K562 (cell line): ENCODE results near the gene FA2H. TPM values are rescaled to one million over a fixed set of nuclear protein-coding genes. Genes with fewer than 3 reads are reported as not detected.

ENCODE experiments used
- ATAC-seq: fragments of 200-7000 bp; cut with Tn5 transposase; 3 replicates; pipeline ENCODE4 v1.9.1; 2020; ENCODE audit warnings: moderate library complexity
- BruUV-seq: library from RNA; stranded (reverse); fragments of 400-500 nt; replicated peaks from 2 replicates; lab custom pipeline; 2021; lab: Mats Ljungman, UMichigan
- CTCF ChIA-PET: fragments of 300-600 bp; formaldehyde crosslinking; extraction: SDS; loops from one replicate; lab custom pipeline; 2021; ENCODE audit warnings: low intra/inter-chr PET ratio; lab: Yijun Ruan, JAX
- POLR2A ChIA-PET: fragments of 300-600, 350-650 bp; sonication (Branson Sonifier 250); formaldehyde crosslinking; extraction: SDS; loops from one replicate; lab custom pipeline; 2021; ENCODE audit warnings: antibody characterized with exemption, inconsistent platforms; lab: Yijun Ruan, JAX
- DNase-seq, 4 experiments: peaks; one replicate each; pipeline versions ENCODE4 v3.0.0 to v3.0.0-alpha.2; 2011 to 2018; ENCODE audit warnings: low spot score in 3 of 4, mixed read lengths in 3 of 4; ENCODE audit errors: extremely low read depth in 1 of 4
- FAIRE-seq: peaks from 2 replicates; lab custom pipeline; 2011; peaks lifted over from hg19 to GRCh38; lab: Jason Lieb, UNC
- H2AFZ ChIP-seq: 2 replicates; pipeline ENCODE4 v1.6.0; 2011; ENCODE audit warnings: low read depth, low read length, control low read depth, inconsistent platforms
- H3K27ac ChIP-seq: fragments of 200-600 bp; 3 replicates; pipeline ENCODE4 v1.8.0; 2011; ENCODE audit warnings: low read depth, mild to moderate bottlenecking, control low read depth, inconsistent platforms, low read length, moderate library complexity, mixed read lengths; ENCODE audit errors: extremely low read depth
- H3K27me3 ChIP-seq, 2 experiments: fragments of 300-600 bp in 1 of 2; 2 replicates in 1 of 2; 3 replicates in 1 of 2; pipeline versions ENCODE4 v1.6.0 to v1.8.0; 2011; ENCODE audit warnings: inconsistent platforms in 2 of 2, low read length in 2 of 2, mild to moderate bottlenecking in 1 of 2, mixed read lengths in 1 of 2, moderate library complexity in 1 of 2; ENCODE audit not compliant: control insufficient read depth in 2 of 2, insufficient read depth in 2 of 2
- H3K36me3 ChIP-seq: fragments of 300-600 bp; 3 replicates; pipeline ENCODE4 v1.8.0; 2011; ENCODE audit warnings: mild to moderate bottlenecking, low read length, inconsistent platforms; ENCODE audit not compliant: control insufficient read depth, insufficient read depth
- H3K4me1 ChIP-seq, 2 experiments: fragments of 200-600 bp in 1 of 2; replicated peaks in 1 of 2; 2 replicates in 1 of 2; 3 replicates in 1 of 2; pipeline versions ENCODE4 v1.5.1 to v1.8.0; 2011; ENCODE audit warnings: inconsistent platforms in 2 of 2, low read length in 2 of 2, mild to moderate bottlenecking in 1 of 2, mixed read lengths in 1 of 2, moderate library complexity in 1 of 2; ENCODE audit not compliant: control insufficient read depth in 2 of 2, insufficient read depth in 2 of 2
- H3K4me2 ChIP-seq: 2 replicates; pipeline ENCODE4 v1.6.1; 2011; ENCODE audit warnings: low read length, control low read depth, inconsistent platforms, mixed read lengths; ENCODE audit not compliant: insufficient read depth
- H3K4me3 ChIP-seq: fragments of 200-600 bp; sonication (generic), shearing (Covaris generic); 2 replicates; pipeline ENCODE4 v1.5.1; 2016; ENCODE audit warnings: control low read depth, inconsistent platforms
- H3K79me2 ChIP-seq: fragments of 200-600 bp; 3 replicates; pipeline ENCODE4 v1.8.0; 2011; ENCODE audit warnings: low read length, inconsistent platforms; ENCODE audit not compliant: control insufficient read depth, insufficient read depth
- H3K9ac ChIP-seq, 2 experiments: 2 replicates each; pipeline versions ENCODE4 v1.6.0 to v1.6.1; 2011; ENCODE audit warnings: low read depth in 2 of 2, low read length in 2 of 2, control low read depth in 1 of 2, inconsistent platforms in 1 of 2, mild to moderate bottlenecking in 1 of 2, mixed read lengths in 1 of 2; ENCODE audit not compliant: insufficient read depth in 1 of 2
- H3K9me1 ChIP-seq: one replicate; pipeline ENCODE4 v1.6.0; 2011; ENCODE audit warnings: inconsistent platforms, mild to moderate bottlenecking, low read length, moderate library complexity; ENCODE audit not compliant: control insufficient read depth, insufficient read depth
- H3K9me3 ChIP-seq: replicated peaks from 2 replicates; pipeline ENCODE4 v1.5.1; 2011; ENCODE audit warnings: low read depth, low read length, inconsistent platforms; ENCODE audit not compliant: control insufficient read depth, insufficient read depth
- H4K20me1 ChIP-seq: replicated peaks from 2 replicates; pipeline ENCODE4 v1.6.1; 2011; ENCODE audit warnings: low read length, inconsistent platforms, mixed read lengths; ENCODE audit not compliant: control insufficient read depth, insufficient read depth
- CXXC5 ChIP-seq: fragments of 250-450 bp; sonication (Bioruptor Pico); IDR thresholded peaks from 2 replicates; pipeline ENCODE4 v1.8.0; 2022; ENCODE audit warnings: inconsistent platforms, mild to moderate bottlenecking, moderate library complexity
- EHMT2 ChIP-seq: fragments of 450-650 bp; IDR thresholded peaks from 2 replicates; pipeline ENCODE4 v1.6.1; 2018; ENCODE audit warnings: antibody characterized with exemption
- ETV5 ChIP-seq: sonication (generic); formaldehyde crosslinking; IDR thresholded peaks from 2 replicates; pipeline ENCODE4 v1.4.0; 2020; ENCODE audit warnings: low read depth, mild to moderate bottlenecking, missing genetic modification reagents
- FOSL1 ChIP-seq: fragments of 200-800 bp; sonication (Bioruptor generic); conservative IDR thresholded peaks from 2 replicates; pipeline ENCODE4 v1.6.1; 2016; ENCODE audit warnings: missing genetic modification characterization, missing compliant biosample characterization
- GATAD2B ChIP-seq: fragments of 450-650 bp; IDR thresholded peaks from 2 replicates; pipeline ENCODE4 v1.6.1; 2017; ENCODE audit warnings: mild to moderate bottlenecking, borderline replicate concordance
- JUNB ChIP-seq: fragments of 450-650 bp; formaldehyde crosslinking; conservative IDR thresholded peaks from 2 replicates; pipeline ENCODE4 v1.4.0; 2020; ENCODE audit warnings: mild to moderate bottlenecking
- SIX5 ChIP-seq, 2 experiments: IDR thresholded peaks; 2 replicates each; pipeline ENCODE4 v1.6.1; 2011; ENCODE audit warnings: low read length in 2 of 2, borderline replicate concordance in 1 of 2, low read depth in 1 of 2, mild to moderate bottlenecking in 1 of 2, moderate library complexity in 1 of 2; ENCODE audit not compliant: insufficient read depth in 1 of 2
- THRAP3 ChIP-seq: fragments of 450-650 bp; IDR thresholded peaks from 2 replicates; pipeline ENCODE4 v1.6.1; 2016; ENCODE audit warnings: mild to moderate bottlenecking, inconsistent platforms, borderline replicate concordance
- ZBED1 ChIP-seq: IDR thresholded peaks from 2 replicates; pipeline ENCODE4 v1.6.1; 2014
- ZNF311 ChIP-seq: fragments of 250-450 bp; sonication (Bioruptor Pico); IDR thresholded peaks from 2 replicates; pipeline ENCODE4 v1.4.0; 2020; ENCODE audit warnings: mild to moderate bottlenecking, moderate library complexity
- WGBS: fragments of 100-300 bp; shearing (Covaris generic); methylation state at CpG from one replicate; pipeline ENCODE4 v1.1.6; 2016; ENCODE audit warnings: low coverage, mixed read lengths; ENCODE audit not compliant: insufficient coverage; ENCODE audit errors: missing lambda C conversion rate; 5-methylcytosine and 5-hydroxymethylcytosine counted together
- in situ Hi-C: fragments of 300-500 bp; cut with MboI; formaldehyde crosslinking; loops from 4 replicates; pipeline ENCODE4 v1.15.0; 2018; ENCODE audit warnings: inconsistent platforms, mixed read lengths
- intact Hi-C: fragments of 100-400 bp; cut with micrococcal nuclease; formaldehyde crosslinking; loops from 2 replicates; pipeline ENCODE4 v1.14.2; 2022
- polyA plus RNA-seq, 8 experiments: library from polyadenylated mRNA; depleted of rRNA in 4 of 8; stranded (reverse) in 5 of 8; unstranded in 3 of 8; fragments of >200 nt; fragmentation: Nextera tagmentation in 2 of 8; fragmentation: Illumina TruSeq in 1 of 8; extraction: Ambion mirVana in 2 of 8; extraction: Trizol in 1 of 8; gene quantifications; 2 replicates each; pipeline versions ENCODE4 v1.2.1 to v1.2.3, GENCODE V29; 2011 to 2014; ENCODE audit warnings: inconsistent platforms in 1 of 8, missing spikeins in 1 of 8
- total RNA-seq, 7 experiments: library from RNA; depleted of rRNA in 6 of 7; stranded (reverse); fragments of >200 nt in 6 of 7; fragmentation: Illumina TruSeq in 2 of 7; extraction: Trizol in 2 of 7; gene quantifications; 2 replicates each; pipeline versions ENCODE4 v1.2.1 to v1.2.3, GENCODE V29; 2011 to 2021; ENCODE audit warnings: low replicate concordance in 1 of 7
- TF ChIP-seq, protein P1 (sequence below), 2 experiments: fragments of 450-650 bp; formaldehyde crosslinking in 1 of 2; IDR thresholded peaks; 2 replicates each; pipeline versions ENCODE4 v1.4.0 to v1.6.1; 2014 to 2020; ENCODE audit warnings: mild to moderate bottlenecking in 2 of 2, borderline replicate concordance in 1 of 2, low read depth in 1 of 2
- TF ChIP-seq, protein P2 (sequence below): fragments of 450-650 bp; IDR thresholded peaks from 2 replicates; pipeline ENCODE4 v1.6.1; 2017; ENCODE audit warnings: antibody characterized with exemption

The FA2H gene
- total and polyA plus RNA-seq, 9 of the 15 experiments (the other 6 are each of a cell fraction or from before 2014, with no cell fraction given): not detected

DNA sequence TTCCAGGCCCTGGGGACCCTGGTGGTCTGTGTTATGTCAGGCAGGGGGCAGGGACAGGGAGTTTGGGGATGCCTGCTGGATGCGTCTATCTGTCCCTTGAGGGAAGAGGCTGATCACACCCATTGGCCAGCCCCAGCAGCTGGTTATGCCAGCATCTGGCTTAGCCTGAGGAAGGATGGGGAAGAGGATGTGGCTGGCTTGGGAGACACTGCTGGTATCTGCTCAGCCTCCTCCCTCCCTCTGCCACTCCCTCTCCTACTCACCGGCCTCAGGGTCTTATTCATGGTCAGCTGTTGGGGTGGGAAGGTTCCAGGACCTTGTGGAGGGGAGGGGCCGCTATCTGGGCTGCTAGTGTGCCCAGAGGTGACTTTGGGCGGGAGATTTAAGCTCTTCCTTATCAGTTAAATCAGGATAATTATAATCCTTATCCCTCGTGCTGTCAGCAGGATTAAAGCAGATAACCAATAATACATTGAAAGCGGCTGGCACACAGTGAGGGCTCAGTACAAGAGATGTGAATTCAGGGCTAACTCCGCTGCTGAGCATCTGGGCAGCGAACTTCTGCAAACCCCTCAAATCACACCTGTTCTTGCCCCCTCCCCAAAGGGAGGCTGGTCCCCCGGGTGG, 38.0 kb downstream of the FA2H start:
- no peaks in the 10 kb centered on the region for H3K9me1 ChIP-seq
- DNase-seq (no peak), FAIRE-seq (no peak), ATAC-seq (no peak)
- 9% methylated on average over 8 of the region's 9 CpGs for WGBS
- H3K27me3 ChIP-seq: peaks cover 14 to 74% of the 10 kb centered on the region in 2 experiments; a peak in 4 of 5 replicates
- peak overlapping the region in 1 of 2 experiments; percentile 31; a peak in 1 of 4 replicates for H3K9ac ChIP-seq
- ChIA-PET CTCF (interaction anchor here (0.6 kb wide), 1 partner anchor 25 kb away, joined by 4 read pairs; no protein-coding TSS in a partner anchor), POLR2A (interaction anchor here (1.4 kb wide), 1 partner anchor 10 kb away, joined by 3 read pairs; no protein-coding TSS in a partner anchor)
- H3K4me1 ChIP-seq: peaks cover 5 to 30% of the 10 kb centered on the region in 2 experiments; a peak in 3 of 5 replicates
- H3K36me3 ChIP-seq: no peaks in the 10 kb centered on the region
- H3K27ac ChIP-seq: no peak overlapping the region
- no peaks in the 10 kb centered on the region; the same call in 1 of the 2 replicates for H4K20me1 ChIP-seq
- no peak overlapping the region for H3K4me3 ChIP-seq
- no peak overlapping the region for H3K4me2 ChIP-seq
- no peak for TF ChIP-seq SIX5 (IDR thresholded peaks at IDR 0.05; ENCODE audit: borderline replicate concordance in 1 of 2, insufficient read depth in 1 of 2, low read depth in 1 of 2, low read length in 2 of 2)
- TF ChIP-seq THRAP3: no peak
- TF ChIP-seq JUNB (CRISPR knock-in tag): no peak
- TF ChIP-seq, protein P1, sequence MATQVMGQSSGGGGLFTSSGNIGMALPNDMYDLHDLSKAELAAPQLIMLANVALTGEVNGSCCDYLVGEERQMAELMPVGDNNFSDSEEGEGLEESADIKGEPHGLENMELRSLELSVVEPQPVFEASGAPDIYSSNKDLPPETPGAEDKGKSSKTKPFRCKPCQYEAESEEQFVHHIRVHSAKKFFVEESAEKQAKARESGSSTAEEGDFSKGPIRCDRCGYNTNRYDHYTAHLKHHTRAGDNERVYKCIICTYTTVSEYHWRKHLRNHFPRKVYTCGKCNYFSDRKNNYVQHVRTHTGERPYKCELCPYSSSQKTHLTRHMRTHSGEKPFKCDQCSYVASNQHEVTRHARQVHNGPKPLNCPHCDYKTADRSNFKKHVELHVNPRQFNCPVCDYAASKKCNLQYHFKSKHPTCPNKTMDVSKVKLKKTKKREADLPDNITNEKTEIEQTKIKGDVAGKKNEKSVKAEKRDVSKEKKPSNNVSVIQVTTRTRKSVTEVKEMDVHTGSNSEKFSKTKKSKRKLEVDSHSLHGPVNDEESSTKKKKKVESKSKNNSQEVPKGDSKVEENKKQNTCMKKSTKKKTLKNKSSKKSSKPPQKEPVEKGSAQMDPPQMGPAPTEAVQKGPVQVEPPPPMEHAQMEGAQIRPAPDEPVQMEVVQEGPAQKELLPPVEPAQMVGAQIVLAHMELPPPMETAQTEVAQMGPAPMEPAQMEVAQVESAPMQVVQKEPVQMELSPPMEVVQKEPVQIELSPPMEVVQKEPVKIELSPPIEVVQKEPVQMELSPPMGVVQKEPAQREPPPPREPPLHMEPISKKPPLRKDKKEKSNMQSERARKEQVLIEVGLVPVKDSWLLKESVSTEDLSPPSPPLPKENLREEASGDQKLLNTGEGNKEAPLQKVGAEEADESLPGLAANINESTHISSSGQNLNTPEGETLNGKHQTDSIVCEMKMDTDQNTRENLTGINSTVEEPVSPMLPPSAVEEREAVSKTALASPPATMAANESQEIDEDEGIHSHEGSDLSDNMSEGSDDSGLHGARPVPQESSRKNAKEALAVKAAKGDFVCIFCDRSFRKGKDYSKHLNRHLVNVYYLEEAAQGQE (IDR thresholded peaks at IDR 0.05; ENCODE audit: borderline replicate concordance): no peak
- TF ChIP-seq, protein P1 (CRISPR knock-in tag; IDR thresholded peaks at IDR 0.05; ENCODE audit: low read depth): no peak
- no peak for TF ChIP-seq ZBED1
- no peak for TF ChIP-seq CXXC5 (CRISPR knock-in tag)
- TF ChIP-seq, protein P2, sequence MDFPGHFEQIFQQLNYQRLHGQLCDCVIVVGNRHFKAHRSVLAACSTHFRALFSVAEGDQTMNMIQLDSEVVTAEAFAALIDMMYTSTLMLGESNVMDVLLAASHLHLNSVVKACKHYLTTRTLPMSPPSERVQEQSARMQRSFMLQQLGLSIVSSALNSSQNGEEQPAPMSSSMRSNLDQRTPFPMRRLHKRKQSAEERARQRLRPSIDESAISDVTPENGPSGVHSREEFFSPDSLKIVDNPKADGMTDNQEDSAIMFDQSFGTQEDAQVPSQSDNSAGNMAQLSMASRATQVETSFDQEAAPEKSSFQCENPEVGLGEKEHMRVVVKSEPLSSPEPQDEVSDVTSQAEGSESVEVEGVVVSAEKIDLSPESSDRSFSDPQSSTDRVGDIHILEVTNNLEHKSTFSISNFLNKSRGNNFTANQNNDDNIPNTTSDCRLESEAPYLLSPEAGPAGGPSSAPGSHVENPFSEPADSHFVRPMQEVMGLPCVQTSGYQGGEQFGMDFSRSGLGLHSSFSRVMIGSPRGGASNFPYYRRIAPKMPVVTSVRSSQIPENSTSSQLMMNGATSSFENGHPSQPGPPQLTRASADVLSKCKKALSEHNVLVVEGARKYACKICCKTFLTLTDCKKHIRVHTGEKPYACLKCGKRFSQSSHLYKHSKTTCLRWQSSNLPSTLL: no peak
- no peak for TF ChIP-seq ETV5 (CRISPR knock-in tag)
- no peak for TF ChIP-seq EHMT2
- no peak for TF ChIP-seq FOSL1
- TF ChIP-seq ZNF311 (CRISPR knock-in tag): no peak
- no peak for TF ChIP-seq GATAD2B
- H3K79me2 ChIP-seq: no peaks in the 10 kb centered on the region
- in situ Hi-C loops (no loop called here), intact Hi-C loops (no loop called here)
- H2AFZ ChIP-seq: no peak overlapping the region
- H3K9me3 ChIP-seq: no peaks in the 10 kb centered on the region
- BruUV-seq: no TSS peak
